ENCODE measurements around the gene PDZD4. TPM values are rescaled to one million over a fixed set of nuclear protein-coding genes. Genes with fewer than 3 reads are reported as not detected.
A peak's percentile ranks its signal among the peaks of the same experiment; 100 is the strongest.

PDZD4 gene
- polyA plus RNA-seq, 1 of the 3 experiments (the other 2 are of a cell fraction) = 1.9 TPM

DNA sequence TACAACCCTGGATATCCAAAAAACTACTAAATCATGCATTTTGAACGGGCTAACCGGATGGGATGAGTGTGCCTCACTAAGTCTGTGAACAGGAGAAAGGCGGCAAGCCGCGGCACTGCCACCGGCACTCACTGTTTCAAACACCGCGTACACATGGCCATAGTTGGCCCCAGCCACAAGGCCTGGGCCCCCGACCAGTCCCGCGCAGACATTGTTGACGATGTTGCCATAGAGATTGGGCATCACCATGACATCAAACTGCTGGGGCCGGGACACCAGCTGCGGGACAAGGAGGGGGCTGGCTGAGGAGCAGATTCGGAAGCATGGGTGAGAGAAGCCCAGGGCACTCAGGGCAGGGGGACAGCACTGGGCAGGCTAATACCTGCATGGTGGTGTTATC, 43.7 kb downstream of the PDZD4 start:
- no peaks in the 10 kb centered on the region for H3K9me2 ChIP-seq
- H3K4me3 ChIP-seq (ENCODE audit: low read depth in 2 of 2, low read length in 1 of 2) = no peak overlapping the region
- peaks cover 6% of the 10 kb centered on the region; the same call in 1 of the 2 replicates for H3K79me2 ChIP-seq (ENCODE audit: insufficient read depth)
- H3K4me1 ChIP-seq (ENCODE audit: control insufficient read depth in 1 of 2, insufficient read depth in 2 of 2, low read depth in 1 of 2, low read length in 1 of 2) = peaks cover 0 to 15% of the 10 kb centered on the region in 2 experiments; a peak in 1 of 4 replicates
- peaks cover 0 to 6% of the 10 kb centered on the region in 2 experiments for H3K36me3 ChIP-seq (replicated peaks in 1 of 2; ENCODE audit: control insufficient read depth in 1 of 2, insufficient read depth in 2 of 2, low read length in 1 of 2)
- H3K4me2 ChIP-seq = no peak overlapping the region
- no peak overlapping the region for H3K27ac ChIP-seq (ENCODE audit: low read depth in 2 of 2, low read length in 1 of 2)
- ChIA-PET POLR2A (no interaction called here), CTCF (no interaction called here)
- no peak overlapping the region for H2AFZ ChIP-seq (ENCODE audit: low read depth)
- H3F3A ChIP-seq (replicated peaks; ENCODE audit: insufficient read depth) = no peaks in the 10 kb centered on the region
- H3K9me3 ChIP-seq = no peaks in the 10 kb centered on the region
- 0 out of 2 replicates have a peak, but pooled peaks cover 7% of the 10 kb centered on the region for H4K20me1 ChIP-seq (ENCODE audit: insufficient read depth)
- WGBS (ENCODE audit: low lambda C conversion rate) = 38% methylated on average over 5 of the region's 15 CpGs
- H3K9ac ChIP-seq = no peak overlapping the region
- DNase-seq = no peak
- peaks cover 10% of the 10 kb centered on the region; the same call in 1 of the 2 replicates for H3K27me3 ChIP-seq (ENCODE audit: insufficient read depth)
- TF ChIP-seq JUND (IDR thresholded peaks at IDR 0.05) (no peak), EZH2phosphoT487 (IDR thresholded peaks at IDR 0.05; ENCODE audit: borderline replicate concordance, low read depth) (no peak), POLR2AphosphoS5 (IDR thresholded peaks at IDR 0.05; ENCODE audit: low read depth, low read length) (no peak), NRF1 (IDR thresholded peaks at IDR 0.05; ENCODE audit: low read depth, low read length) (no peak), RCOR1 (IDR thresholded peaks at IDR 0.05; ENCODE audit: low read length) (no peak), GABPA (IDR thresholded peaks at IDR 0.05; ENCODE audit: low read depth) (no peak)
- TF ChIP-seq, protein P1, sequence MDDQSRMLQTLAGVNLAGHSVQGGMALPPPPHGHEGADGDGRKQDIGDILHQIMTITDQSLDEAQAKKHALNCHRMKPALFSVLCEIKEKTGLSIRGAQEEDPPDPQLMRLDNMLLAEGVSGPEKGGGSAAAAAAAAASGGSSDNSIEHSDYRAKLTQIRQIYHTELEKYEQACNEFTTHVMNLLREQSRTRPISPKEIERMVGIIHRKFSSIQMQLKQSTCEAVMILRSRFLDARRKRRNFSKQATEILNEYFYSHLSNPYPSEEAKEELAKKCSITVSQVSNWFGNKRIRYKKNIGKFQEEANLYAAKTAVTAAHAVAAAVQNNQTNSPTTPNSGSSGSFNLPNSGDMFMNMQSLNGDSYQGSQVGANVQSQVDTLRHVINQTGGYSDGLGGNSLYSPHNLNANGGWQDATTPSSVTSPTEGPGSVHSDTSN (IDR thresholded peaks at IDR 0.05) = no peak

DNA sequence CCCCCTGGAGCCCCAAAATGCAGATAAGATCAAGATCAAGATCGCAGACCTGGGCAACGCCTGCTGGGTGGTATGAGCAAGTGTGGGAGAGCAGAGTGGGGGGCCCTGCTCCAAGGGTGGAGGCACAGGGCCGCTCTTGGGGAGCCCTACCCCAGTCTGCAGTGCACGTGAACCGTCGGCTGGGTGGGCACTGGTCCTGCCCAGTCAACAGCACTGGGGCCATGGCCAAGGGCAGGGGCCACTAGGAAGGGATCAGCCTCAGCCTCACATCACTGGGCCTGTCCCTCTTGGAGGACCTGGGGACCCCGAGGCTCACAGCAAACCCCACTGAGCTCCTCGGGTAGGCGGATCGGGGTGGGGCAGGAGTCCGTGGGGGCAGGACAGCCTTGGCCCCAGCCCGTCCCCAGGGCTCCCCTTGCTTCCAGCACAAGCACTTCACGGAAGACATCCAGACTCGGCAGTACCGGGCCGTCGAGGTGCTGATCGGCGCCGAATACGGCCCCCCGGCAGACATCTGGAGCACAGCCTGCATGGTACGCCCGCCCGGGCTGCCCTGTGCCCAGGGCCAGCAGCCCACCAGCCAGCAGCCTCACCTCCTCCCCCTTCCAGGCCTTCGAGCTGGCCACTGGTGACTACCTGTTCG, 45.9 kb downstream of the PDZD4 start:
- CTCF ChIA-PET = interaction anchor here (1.0 to 1.5 kb wide), 2 partner anchors 21 to 168 kb away, joined by 3 to 4 read pairs; no protein-coding TSS in a partner anchor
- no peak for TF ChIP-seq YY1 (IDR thresholded peaks at IDR 0.05; ENCODE audit: low read depth)
- peaks cover 0 to 6% of the 10 kb centered on the region in 2 experiments for H3K36me3 ChIP-seq (replicated peaks in 1 of 2; ENCODE audit: control insufficient read depth in 1 of 2, insufficient read depth in 2 of 2, low read length in 1 of 2)

DNA sequence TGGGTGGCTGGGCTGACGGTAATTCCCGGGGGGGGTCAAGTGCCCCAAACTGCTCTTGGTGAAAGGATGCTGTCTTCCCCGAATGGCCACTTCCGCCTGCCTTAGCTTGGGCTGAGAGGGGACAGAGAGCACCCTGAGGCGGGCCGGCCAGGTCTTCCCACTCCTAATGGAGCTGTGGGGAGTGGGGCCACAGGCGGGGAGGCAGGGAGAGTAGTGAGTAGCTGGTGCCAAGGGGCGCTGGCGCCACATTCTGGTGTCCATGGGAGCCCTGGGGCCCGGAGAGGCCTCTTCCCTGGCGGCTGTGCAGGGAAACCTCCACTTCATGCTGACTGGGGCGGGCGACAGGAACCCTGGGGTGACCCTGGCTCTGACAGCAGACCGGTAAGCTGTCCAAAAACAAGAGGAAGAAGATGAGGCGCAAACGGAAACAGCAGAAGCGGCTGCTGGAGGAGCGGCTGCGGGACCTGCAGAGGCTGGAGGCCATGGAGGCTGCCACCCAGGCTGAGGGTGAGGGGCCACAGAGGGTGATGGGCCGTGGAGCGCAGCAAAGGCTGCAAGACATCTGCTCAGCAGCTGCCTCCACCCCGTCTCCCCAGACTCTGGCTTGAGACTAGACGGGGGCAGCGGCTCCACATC, 46.8 kb downstream of the PDZD4 start:
- Histone ChIP-seq H4K20me1 (ENCODE audit: insufficient read depth) (no peaks in the 10 kb centered on the region), H3K79me2 (ENCODE audit: insufficient read depth) (no peaks in the 10 kb centered on the region), H3K4me3 (ENCODE audit: low read depth in 2 of 2, low read length in 1 of 2) (no peak overlapping the region), H3K27ac (ENCODE audit: low read depth in 2 of 2, low read length in 1 of 2) (peak overlapping the region in 1 of 2 experiments; percentile 50; a peak in 2 of 4 replicates), H3K4me2 (no peak overlapping the region), H3K36me3 (replicated peaks in 1 of 2; ENCODE audit: control insufficient read depth in 1 of 2, insufficient read depth in 2 of 2, low read length in 1 of 2) (peaks cover 0 to 6% of the 10 kb centered on the region in 2 experiments), H3K27me3 (ENCODE audit: insufficient read depth) (0 out of 2 replicates have a peak, but pooled peaks cover 7% of the 10 kb centered on the region), H3K9me3 (no peaks in the 10 kb centered on the region), H3K4me1 (ENCODE audit: control insufficient read depth in 1 of 2, insufficient read depth in 2 of 2, low read depth in 1 of 2, low read length in 1 of 2) (peaks cover 0 to 19% of the 10 kb centered on the region in 2 experiments; a peak in 1 of 4 replicates), H3K9me2 (no peaks in the 10 kb centered on the region), H2AFZ (ENCODE audit: low read depth) (no peak overlapping the region), H3K9ac (no peak overlapping the region), H3F3A (replicated peaks; ENCODE audit: insufficient read depth) (no peaks in the 10 kb centered on the region)
- ChIA-PET CTCF (interaction anchor here (1.5 to 1.7 kb wide), 2 partner anchors 139 to 169 kb away, joined by 4 to 6 read pairs; no protein-coding TSS in a partner anchor), POLR2A (no interaction called here)
- WGBS (ENCODE audit: low lambda C conversion rate) = 58% methylated on average over 12 of the region's 24 CpGs
- peak; percentile 73 for DNase-seq
- TF ChIP-seq EP300 (IDR thresholded peaks at IDR 0.05; ENCODE audit: borderline replicate concordance in 1 of 2, low read depth in 1 of 2, low read length in 1 of 2) = no peak
- TF ChIP-seq, protein P2, sequence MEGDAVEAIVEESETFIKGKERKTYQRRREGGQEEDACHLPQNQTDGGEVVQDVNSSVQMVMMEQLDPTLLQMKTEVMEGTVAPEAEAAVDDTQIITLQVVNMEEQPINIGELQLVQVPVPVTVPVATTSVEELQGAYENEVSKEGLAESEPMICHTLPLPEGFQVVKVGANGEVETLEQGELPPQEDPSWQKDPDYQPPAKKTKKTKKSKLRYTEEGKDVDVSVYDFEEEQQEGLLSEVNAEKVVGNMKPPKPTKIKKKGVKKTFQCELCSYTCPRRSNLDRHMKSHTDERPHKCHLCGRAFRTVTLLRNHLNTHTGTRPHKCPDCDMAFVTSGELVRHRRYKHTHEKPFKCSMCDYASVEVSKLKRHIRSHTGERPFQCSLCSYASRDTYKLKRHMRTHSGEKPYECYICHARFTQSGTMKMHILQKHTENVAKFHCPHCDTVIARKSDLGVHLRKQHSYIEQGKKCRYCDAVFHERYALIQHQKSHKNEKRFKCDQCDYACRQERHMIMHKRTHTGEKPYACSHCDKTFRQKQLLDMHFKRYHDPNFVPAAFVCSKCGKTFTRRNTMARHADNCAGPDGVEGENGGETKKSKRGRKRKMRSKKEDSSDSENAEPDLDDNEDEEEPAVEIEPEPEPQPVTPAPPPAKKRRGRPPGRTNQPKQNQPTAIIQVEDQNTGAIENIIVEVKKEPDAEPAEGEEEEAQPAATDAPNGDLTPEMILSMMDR (IDR thresholded peaks at IDR 0.05) = no peak
- TF ChIP-seq SIN3A (IDR thresholded peaks at IDR 0.05; ENCODE audit: borderline replicate concordance, low read depth, low read length) = no peak
- TF ChIP-seq TCF12 (IDR thresholded peaks at IDR 0.05) = no peak
- TF ChIP-seq GABPA (IDR thresholded peaks at IDR 0.05; ENCODE audit: low read depth) = no peak
- TF ChIP-seq POLR2AphosphoS5 (IDR thresholded peaks at IDR 0.05; ENCODE audit: low read depth, low read length) = no peak
- TF ChIP-seq GATA2 (CRISPR knock-in tag; IDR thresholded peaks at IDR 0.05) = no peak
- TF ChIP-seq FOXM1 (IDR thresholded peaks at IDR 0.05; ENCODE audit: low read depth) = no peak
- no peak for TF ChIP-seq YY1 (IDR thresholded peaks at IDR 0.05; ENCODE audit: low read depth)
- TF ChIP-seq RAD21 (IDR thresholded peaks at IDR 0.05; ENCODE audit: low read length) = no peak
- TF ChIP-seq ELF1 (IDR thresholded peaks at IDR 0.05) = no peak
- no peak for TF ChIP-seq RXRA (IDR thresholded peaks at IDR 0.05; ENCODE audit: borderline replicate concordance, low read depth)
- no peak for TF ChIP-seq JUND (IDR thresholded peaks at IDR 0.05)

More for the DNA sequence above, 45.9 kb downstream of the PDZD4 start:
- Histone ChIP-seq H3K4me3 (ENCODE audit: low read depth in 2 of 2, low read length in 1 of 2) (no peak overlapping the region), H3K27me3 (ENCODE audit: insufficient read depth) (peaks cover 7% of the 10 kb centered on the region; the same call in 1 of the 2 replicates), H4K20me1 (ENCODE audit: insufficient read depth) (no peaks in the 10 kb centered on the region), H3F3A (replicated peaks; ENCODE audit: insufficient read depth) (no peaks in the 10 kb centered on the region), H3K79me2 (ENCODE audit: insufficient read depth) (no peaks in the 10 kb centered on the region), H3K4me1 (ENCODE audit: control insufficient read depth in 1 of 2, insufficient read depth in 2 of 2, low read depth in 1 of 2, low read length in 1 of 2) (peaks cover 0 to 19% of the 10 kb centered on the region in 2 experiments; a peak in 1 of 4 replicates), H3K9me2 (no peaks in the 10 kb centered on the region), H2AFZ (ENCODE audit: low read depth) (no peak overlapping the region), H3K9ac (no peak overlapping the region), H3K27ac (ENCODE audit: low read depth in 2 of 2, low read length in 1 of 2) (peak overlapping the region in 1 of 2 experiments; percentile 50; a peak in 2 of 4 replicates), H3K9me3 (no peaks in the 10 kb centered on the region), H3K4me2 (no peak overlapping the region)
- DNase-seq = no peak
- WGBS (ENCODE audit: low lambda C conversion rate) = 100% methylated on average over 2 of the region's 27 CpGs
- POLR2A ChIA-PET = no interaction called here
